Measurements from ENCODE around the gene FNDC3A.

Gene FNDC3A, protein sequence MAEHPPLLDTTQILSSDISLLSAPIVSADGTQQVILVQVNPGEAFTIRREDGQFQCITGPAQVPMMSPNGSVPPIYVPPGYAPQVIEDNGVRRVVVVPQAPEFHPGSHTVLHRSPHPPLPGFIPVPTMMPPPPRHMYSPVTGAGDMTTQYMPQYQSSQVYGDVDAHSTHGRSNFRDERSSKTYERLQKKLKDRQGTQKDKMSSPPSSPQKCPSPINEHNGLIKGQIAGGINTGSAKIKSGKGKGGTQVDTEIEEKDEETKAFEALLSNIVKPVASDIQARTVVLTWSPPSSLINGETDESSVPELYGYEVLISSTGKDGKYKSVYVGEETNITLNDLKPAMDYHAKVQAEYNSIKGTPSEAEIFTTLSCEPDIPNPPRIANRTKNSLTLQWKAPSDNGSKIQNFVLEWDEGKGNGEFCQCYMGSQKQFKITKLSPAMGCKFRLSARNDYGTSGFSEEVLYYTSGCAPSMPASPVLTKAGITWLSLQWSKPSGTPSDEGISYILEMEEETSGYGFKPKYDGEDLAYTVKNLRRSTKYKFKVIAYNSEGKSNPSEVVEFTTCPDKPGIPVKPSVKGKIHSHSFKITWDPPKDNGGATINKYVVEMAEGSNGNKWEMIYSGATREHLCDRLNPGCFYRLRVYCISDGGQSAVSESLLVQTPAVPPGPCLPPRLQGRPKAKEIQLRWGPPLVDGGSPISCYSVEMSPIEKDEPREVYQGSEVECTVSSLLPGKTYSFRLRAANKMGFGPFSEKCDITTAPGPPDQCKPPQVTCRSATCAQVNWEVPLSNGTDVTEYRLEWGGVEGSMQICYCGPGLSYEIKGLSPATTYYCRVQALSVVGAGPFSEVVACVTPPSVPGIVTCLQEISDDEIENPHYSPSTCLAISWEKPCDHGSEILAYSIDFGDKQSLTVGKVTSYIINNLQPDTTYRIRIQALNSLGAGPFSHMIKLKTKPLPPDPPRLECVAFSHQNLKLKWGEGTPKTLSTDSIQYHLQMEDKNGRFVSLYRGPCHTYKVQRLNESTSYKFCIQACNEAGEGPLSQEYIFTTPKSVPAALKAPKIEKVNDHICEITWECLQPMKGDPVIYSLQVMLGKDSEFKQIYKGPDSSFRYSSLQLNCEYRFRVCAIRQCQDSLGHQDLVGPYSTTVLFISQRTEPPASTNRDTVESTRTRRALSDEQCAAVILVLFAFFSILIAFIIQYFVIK

GRCh38 chr13:48975856-48976575 is at the start of gene FNDC3A:
TSS of gene FNDC3A (plus strand) at chr13:48975912. CDS start at chr13:49006191, 30,279 bp downstream.
- TF ChIP-seq, protein P1, sequence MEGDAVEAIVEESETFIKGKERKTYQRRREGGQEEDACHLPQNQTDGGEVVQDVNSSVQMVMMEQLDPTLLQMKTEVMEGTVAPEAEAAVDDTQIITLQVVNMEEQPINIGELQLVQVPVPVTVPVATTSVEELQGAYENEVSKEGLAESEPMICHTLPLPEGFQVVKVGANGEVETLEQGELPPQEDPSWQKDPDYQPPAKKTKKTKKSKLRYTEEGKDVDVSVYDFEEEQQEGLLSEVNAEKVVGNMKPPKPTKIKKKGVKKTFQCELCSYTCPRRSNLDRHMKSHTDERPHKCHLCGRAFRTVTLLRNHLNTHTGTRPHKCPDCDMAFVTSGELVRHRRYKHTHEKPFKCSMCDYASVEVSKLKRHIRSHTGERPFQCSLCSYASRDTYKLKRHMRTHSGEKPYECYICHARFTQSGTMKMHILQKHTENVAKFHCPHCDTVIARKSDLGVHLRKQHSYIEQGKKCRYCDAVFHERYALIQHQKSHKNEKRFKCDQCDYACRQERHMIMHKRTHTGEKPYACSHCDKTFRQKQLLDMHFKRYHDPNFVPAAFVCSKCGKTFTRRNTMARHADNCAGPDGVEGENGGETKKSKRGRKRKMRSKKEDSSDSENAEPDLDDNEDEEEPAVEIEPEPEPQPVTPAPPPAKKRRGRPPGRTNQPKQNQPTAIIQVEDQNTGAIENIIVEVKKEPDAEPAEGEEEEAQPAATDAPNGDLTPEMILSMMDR (IDR thresholded peaks at IDR 0.05; ENCODE audit: low read length, missing control alignments), result no peak
- H3K4me3 ChIP-seq (replicated peaks; ENCODE audit: low read depth, low read length), result peak within 1 kb of the TSS; percentile 94
- DNase-seq (ENCODE audit: low read depth), result peak; percentile 81

DNA sequence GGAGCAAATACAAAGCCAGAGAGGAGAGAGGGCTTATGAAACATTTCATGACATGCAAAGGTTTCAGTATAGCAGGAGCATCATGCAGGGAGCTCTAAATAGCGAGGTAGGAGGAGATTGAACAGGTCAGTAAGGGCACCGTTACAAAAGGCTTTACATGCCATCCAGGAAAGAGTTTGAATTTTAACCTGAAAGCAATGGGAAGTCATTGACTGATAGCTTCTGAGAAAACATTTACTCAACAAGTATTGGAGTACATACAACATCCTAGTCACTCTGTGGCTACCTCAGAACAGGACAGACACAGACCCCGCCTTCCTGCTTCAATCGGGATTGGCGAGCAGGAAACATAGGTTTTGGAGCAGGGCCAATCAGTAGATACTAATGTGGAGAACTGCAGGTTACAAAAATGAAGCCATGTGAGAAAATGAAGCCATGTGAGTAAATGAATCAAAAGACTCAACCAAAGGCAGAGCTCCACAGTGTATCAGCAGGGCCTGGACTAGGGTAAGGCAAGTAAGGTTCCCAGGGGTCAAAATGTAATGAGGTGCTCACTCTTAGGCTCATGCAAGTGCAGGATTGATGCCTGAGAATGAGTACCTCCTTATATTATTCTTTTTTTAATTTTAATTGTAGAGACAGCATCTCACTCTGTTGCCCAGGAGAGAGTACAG is 46.8 kb upstream of the FNDC3A start:
- TF ChIP-seq, protein P1 (IDR thresholded peaks at IDR 0.05; ENCODE audit: low read length, missing control alignments), result no peak
- H3K4me3 ChIP-seq (replicated peaks; ENCODE audit: low read depth, low read length), result no peak overlapping the region
- DNase-seq (ENCODE audit: low read depth), result no peak

DNA sequence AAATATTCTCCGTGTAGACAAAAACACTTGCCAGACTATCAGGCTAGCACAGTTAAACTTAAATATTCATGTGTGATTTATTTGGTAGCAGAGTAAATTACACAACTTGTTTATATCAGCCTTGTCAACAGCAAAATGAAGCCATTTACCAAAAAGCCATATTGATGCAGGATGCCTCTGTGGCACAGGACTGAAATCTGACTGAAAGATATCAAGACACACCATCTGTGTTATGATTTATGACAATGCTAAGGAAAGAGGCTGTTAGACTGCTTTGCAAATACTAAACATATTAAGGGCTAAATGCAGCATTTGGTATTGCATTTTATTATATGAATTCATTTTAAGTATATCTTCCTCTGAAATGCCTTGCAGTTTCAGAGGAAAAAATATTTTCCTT is 44.8 kb upstream of the FNDC3A start:
- H3K4me3 ChIP-seq (replicated peaks; ENCODE audit: low read depth, low read length), result no peak overlapping the region
- DNase-seq (ENCODE audit: low read depth), result no peak
- TF ChIP-seq, protein P1 (IDR thresholded peaks at IDR 0.05; ENCODE audit: low read length, missing control alignments), result no peak

DNA sequence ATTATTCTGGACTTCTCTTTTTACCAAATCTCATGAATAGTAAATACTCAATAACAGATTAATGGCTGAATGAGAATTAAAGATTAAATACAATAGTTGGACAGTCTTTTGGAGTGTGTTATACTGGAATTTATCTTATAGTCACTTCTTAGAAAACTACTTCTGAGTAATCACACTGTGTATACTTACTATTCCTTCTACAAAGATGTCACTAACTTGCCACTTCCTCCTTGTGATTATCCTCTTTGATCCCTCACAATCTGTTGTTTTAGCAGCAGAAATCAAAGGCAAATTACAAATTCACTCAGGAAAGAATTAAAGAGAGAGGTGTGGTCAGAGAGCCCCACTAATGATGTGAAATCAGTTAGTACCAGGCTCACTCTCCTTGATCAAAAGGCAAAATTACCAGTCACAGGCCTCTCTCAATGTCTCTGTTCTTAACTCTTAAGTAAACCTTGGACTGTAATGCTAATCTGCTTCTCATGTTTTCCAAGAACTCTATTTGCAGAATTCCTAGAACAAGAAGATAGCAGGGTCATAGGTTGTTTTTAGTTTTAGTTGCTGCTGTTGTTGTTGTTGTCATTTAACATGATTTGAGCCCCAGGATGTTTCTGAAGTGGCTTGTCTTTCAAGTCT is 37.3 kb upstream of the FNDC3A start:
- H3K4me3 ChIP-seq (replicated peaks; ENCODE audit: low read depth, low read length), result no peak overlapping the region
- TF ChIP-seq, protein P1 (IDR thresholded peaks at IDR 0.05; ENCODE audit: low read length, missing control alignments), result no peak
- no peak for DNase-seq (ENCODE audit: low read depth)

GRCh38 chr13:48939728-48940127 is 36.0 kb upstream of the FNDC3A start:
- no peak overlapping the region for H3K4me3 ChIP-seq (replicated peaks; ENCODE audit: low read depth, low read length)
- TF ChIP-seq, protein P1 (IDR thresholded peaks at IDR 0.05; ENCODE audit: low read length, missing control alignments), result no peak
- no peak for DNase-seq (ENCODE audit: low read depth)

All from fibroblast of pulmonary artery (primary cell).